Suprapubic skin (tissue), 4 donors: ENCODE measurements around the gene YIPF4. TPM values are rescaled to one million over a fixed set of nuclear protein-coding genes. Genes with fewer than 3 reads are reported as not detected.
"Not testable (repeated sequence)": the region's sequence is repeated elsewhere in the genome, so short reads cannot be mapped to it uniquely, and the experiment has no call there.

ENCODE experiments used
- DNase-seq, 2 donors: peaks; one replicate each; pipeline ENCODE4 v3.0.0-alpha.2; 2019; ENCODE audit warnings: low spot score in 2 of 2
- H3K27ac ChIP-seq: fragments of 200-600 bp; sonication (generic); one replicate; pipeline ENCODE4 v1.5.1; 2019
- H3K27me3 ChIP-seq: fragments of 200-600 bp; sonication (generic); one replicate; pipeline ENCODE4 v1.5.1; 2019
- H3K36me3 ChIP-seq: fragments of 200-600 bp; sonication (generic); one replicate; pipeline ENCODE4 v1.5.1; 2019
- H3K4me1 ChIP-seq: fragments of 200-600 bp; sonication (generic); one replicate; pipeline ENCODE4 v1.5.1; 2019
- H3K4me3 ChIP-seq: fragments of 200-600 bp; sonication (generic); one replicate; pipeline ENCODE4 v1.5.1; 2019; ENCODE audit warnings: mild to moderate bottlenecking
- H3K9me3 ChIP-seq: fragments of 200-600 bp; sonication (generic); one replicate; pipeline ENCODE4 v1.5.1; 2019
- CTCF ChIP-seq, 2 donors: fragments of 200-600 bp in 1 of 2; fragments of 450-650 bp in 1 of 2; sonication (generic) in 1 of 2; IDR thresholded peaks; one replicate each; pipeline ENCODE4 v1.5.1; 2016 to 2019; ENCODE audit warnings: antibody characterized with exemption in 2 of 2, mild to moderate bottlenecking in 1 of 2, moderate library complexity in 1 of 2
- EP300 ChIP-seq: sonication (generic); formaldehyde crosslinking; IDR thresholded peaks from one replicate; pipeline ENCODE4 v1.6.1; 2017; ENCODE audit warnings: antibody characterized with exemption
- POLR2A ChIP-seq, 2 donors: fragments of 450-650 bp; IDR thresholded peaks; one replicate each; pipeline ENCODE4 v1.6.1; 2017; ENCODE audit warnings: antibody characterized with exemption in 2 of 2, mild to moderate bottlenecking in 2 of 2, moderate library complexity in 2 of 2
- POLR2AphosphoS5 ChIP-seq, 3 donors: sonication (generic); formaldehyde crosslinking; IDR thresholded peaks; one replicate each; pipeline ENCODE4 v1.6.1; 2017; ENCODE audit warnings: antibody characterized with exemption in 3 of 3
- WGBS: methylation state at CpG from one replicate; pipeline ENCODE4 v1.1.5; 2018; 5-methylcytosine and 5-hydroxymethylcytosine counted together
- total RNA-seq, 4 donors: library from RNA; depleted of rRNA; stranded (reverse); fragments of >200 nt; gene quantifications; one replicate each; pipeline ENCODE4 v1.1.0, GENCODE V29; 2016

The YIPF4 gene
- total RNA-seq, 4 donors from 2014 or later, result 8.5 to 36.5 (median 19.8) TPM

GRCh38 chr2:32310577-32310976, 32.9 kb downstream of the YIPF4 start:
- H3K9me3 ChIP-seq, result no peaks in the 10 kb centered on the region
- H3K4me3 ChIP-seq, result no peak overlapping the region
- no peak overlapping the region for H3K27ac ChIP-seq
- TF ChIP-seq EP300, result no peak
- TF ChIP-seq CTCF (IDR thresholded peaks at IDR 0.05), result no peak
- no peak for TF ChIP-seq POLR2AphosphoS5 (IDR thresholded peaks at IDR 0.05)
- no peak for TF ChIP-seq POLR2A (IDR thresholded peaks at IDR 0.05)
- H3K4me1 ChIP-seq, result no peaks in the 10 kb centered on the region
- H3K27me3 ChIP-seq, result no peaks in the 10 kb centered on the region
- no peak for DNase-seq
- peaks cover 24% of the 10 kb centered on the region for H3K36me3 ChIP-seq
- 98% methylated on average over 7 of the region's 7 CpGs for WGBS

- 98% methylated on average over 1 of the region's 1 CpG for WGBS
- TF ChIP-seq POLR2AphosphoS5 (IDR thresholded peaks at IDR 0.05), result no peak
Observed at GRCh38 chr2:32314886-32315285, 37.2 kb downstream of the YIPF4 start.

GRCh38 chr2:32328679-32329078, 51.0 kb downstream of the YIPF4 start:
- H3K9me3 ChIP-seq, H3K36me3 ChIP-seq, H3K4me1 ChIP-seq, H3K27ac ChIP-seq, H3K4me3 ChIP-seq, H3K27me3 ChIP-seq, DNase-seq: not testable (repeated sequence)
- WGBS, result 97% methylated on average over 1 of the region's 1 CpG

More at GRCh38 chr2:32314886-32315285, 37.2 kb downstream of the YIPF4 start:
- Histone ChIP-seq H3K27me3 (no peaks in the 10 kb centered on the region), H3K4me3 (no peak overlapping the region), H3K9me3 (no peaks in the 10 kb centered on the region), H3K36me3 (peaks cover 9% of the 10 kb centered on the region), H3K27ac (no peak overlapping the region), H3K4me1 (no peaks in the 10 kb centered on the region)
- no peak for DNase-seq

- not testable (repeated sequence) for DNase-seq, H3K4me3 ChIP-seq, H3K27ac ChIP-seq, H3K27me3 ChIP-seq, H3K36me3 ChIP-seq, H3K4me1 ChIP-seq, H3K9me3 ChIP-seq
- WGBS, result 94% methylated on average over 14 of the region's 14 CpGs
Observed at GRCh38 chr2:32329180-32329980, 51.7 kb downstream of the YIPF4 start.

GRCh38 chr2:32330136-32330535, 52.4 kb downstream of the YIPF4 start:
- no peaks in the 10 kb centered on the region for H3K27me3 ChIP-seq
- 84% methylated on average over 2 of the region's 2 CpGs for WGBS
- H3K27ac ChIP-seq, result no peak overlapping the region
- DNase-seq, result no peak
- TF ChIP-seq CTCF (IDR thresholded peaks at IDR 0.05) (no peak), POLR2AphosphoS5 (IDR thresholded peaks at IDR 0.05) (no peak), EP300 (no peak), POLR2A (IDR thresholded peaks at IDR 0.05) (no peak)
- H3K4me1 ChIP-seq, result no peaks in the 10 kb centered on the region
- H3K36me3 ChIP-seq, result no peaks in the 10 kb centered on the region
- H3K9me3 ChIP-seq, result no peaks in the 10 kb centered on the region
- H3K4me3 ChIP-seq, result no peak overlapping the region

GRCh38 chr2:32342801-32343200, 65.1 kb downstream of the YIPF4 start:
- no peak for DNase-seq
- Histone ChIP-seq H3K27me3 (no peaks in the 10 kb centered on the region), H3K36me3 (peaks cover 5% of the 10 kb centered on the region), H3K9me3 (no peaks in the 10 kb centered on the region), H3K27ac (no peak overlapping the region), H3K4me1 (no peaks in the 10 kb centered on the region), H3K4me3 (no peak overlapping the region)
- no peak for TF ChIP-seq CTCF (IDR thresholded peaks at IDR 0.05)
- no peak for TF ChIP-seq POLR2AphosphoS5 (IDR thresholded peaks at IDR 0.05)
- no peak for TF ChIP-seq POLR2A (IDR thresholded peaks at IDR 0.05)
- no peak for TF ChIP-seq EP300
- 32% methylated on average over 2 of the region's 2 CpGs for WGBS

GRCh38 chr2:32350797-32351196, 73.1 kb downstream of the YIPF4 start:
- H3K4me3 ChIP-seq, H3K4me1 ChIP-seq, DNase-seq, H3K9me3 ChIP-seq, H3K27ac ChIP-seq, H3K27me3 ChIP-seq, H3K36me3 ChIP-seq: not testable (repeated sequence)
- 94% methylated on average over 3 of the region's 3 CpGs for WGBS
